Stimulated activated CD4-positive, alpha-beta T cell treated with anti-CD3 and anti-CD28 coated beads, Interleukin-15, amount 100 ng/mL, for 48 hours (primary cell): Measurements from ENCODE around the gene PHACTR1.
A peak's percentile ranks its signal among the peaks of the same experiment; 100 is the strongest.

ENCODE experiments used
- DNase-seq, 2 donors: peaks; one replicate each; pipeline ENCODE4 v3.0.0-alpha.2; 2020; ENCODE audit warnings: low read depth in 2 of 2

PHACTR1 gene

DNA sequence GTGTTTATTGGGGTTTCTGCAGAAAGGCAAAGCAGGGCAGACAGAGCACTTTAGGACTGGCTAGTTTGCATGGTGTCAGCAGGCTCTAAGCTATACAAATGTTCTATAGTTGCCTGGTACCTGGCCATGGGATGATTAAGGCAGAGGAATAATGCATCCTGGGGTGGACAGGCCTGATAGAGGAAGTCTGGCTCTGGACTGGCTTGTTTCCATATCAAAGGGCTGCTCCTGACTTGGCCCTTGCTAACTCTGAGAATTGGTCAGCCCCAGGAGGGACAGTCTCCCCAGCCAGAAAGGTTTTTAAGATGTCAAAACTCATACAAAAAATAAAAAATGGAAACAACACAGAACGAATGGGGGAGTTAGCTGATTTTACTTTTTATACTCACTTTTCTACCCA lies 474.9 kb downstream of the PHACTR1 start:
- DNase-seq = no peak

DNA sequence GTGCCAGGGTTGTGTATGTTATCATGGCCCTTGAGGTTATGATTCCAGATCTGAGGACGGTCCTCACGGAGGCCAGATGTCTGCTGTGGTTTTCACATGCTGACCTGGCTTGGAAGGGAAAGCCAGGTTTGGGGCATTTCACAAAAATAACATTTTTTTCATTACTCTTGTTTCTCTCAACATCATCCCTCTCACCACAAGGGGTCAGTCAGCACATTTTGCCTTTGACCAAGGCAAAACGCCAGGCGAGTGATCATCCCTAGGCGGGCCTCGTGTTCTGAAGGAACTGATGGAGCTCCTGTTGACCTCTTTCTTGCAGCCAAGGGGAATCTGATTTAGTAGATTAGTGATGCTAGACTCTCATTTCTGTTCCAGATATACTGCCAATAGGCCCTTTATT lies 478.3 kb downstream of the PHACTR1 start:
- no peak for DNase-seq

DNA sequence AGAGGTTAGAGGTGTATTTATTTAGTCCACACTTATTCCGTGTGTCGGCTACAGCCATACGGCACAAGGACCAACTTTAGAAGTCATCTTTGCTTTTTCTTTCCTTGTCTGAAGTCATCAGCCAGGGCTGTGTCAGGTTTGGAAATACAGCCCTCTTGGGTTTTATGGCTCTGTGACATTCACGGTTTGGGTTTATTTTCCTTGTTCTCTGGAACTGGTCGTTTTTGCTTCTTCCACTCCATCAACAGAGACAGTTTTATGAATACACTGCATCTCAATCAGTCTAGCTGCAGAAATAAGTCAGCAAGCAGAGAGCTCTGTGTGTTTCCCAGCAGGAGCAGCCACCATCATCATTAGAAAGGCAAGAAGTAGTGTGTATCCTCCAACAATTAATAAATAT lies 479.2 kb downstream of the PHACTR1 start:
- no peak for DNase-seq

DNA sequence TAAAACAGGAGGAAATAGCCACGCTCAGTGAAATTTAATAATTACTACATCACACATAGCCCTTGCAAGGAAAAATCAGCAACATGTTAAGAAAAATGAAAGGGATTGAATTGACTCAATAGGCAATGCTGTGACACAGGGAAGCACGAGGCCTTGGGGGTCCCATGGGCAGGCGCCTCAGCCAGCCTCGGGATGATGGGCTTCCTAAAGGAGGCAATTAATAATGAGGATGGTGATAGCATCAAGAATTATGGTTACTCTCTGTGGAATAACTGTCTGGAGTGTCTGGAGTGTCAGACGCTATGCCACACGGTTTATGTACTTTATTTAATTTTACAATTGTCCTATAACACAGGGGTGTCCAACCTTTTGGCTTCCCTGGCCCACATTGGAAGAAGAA lies 481.6 kb downstream of the PHACTR1 start:
- DNase-seq = no peak

DNA sequence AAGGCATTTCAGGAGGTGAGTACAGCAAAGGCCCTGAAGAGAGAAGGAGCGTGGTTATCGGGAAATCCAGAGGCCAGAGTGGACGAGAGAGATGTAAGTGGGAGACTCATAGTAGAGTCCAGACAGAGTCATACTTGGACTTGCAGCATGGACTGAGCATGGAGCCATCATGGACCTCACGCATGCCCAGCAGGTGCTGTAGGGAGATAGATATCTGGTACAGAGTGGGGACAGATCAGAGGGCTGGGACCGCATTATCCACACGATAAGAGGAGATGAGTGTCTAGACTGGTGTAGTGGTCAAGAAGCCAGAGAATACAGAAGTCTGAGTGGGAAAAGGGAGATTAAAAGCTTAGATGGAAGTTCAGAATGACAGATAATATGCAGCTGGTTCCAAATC lies 484.8 kb downstream of the PHACTR1 start:
- no peak for DNase-seq

DNA sequence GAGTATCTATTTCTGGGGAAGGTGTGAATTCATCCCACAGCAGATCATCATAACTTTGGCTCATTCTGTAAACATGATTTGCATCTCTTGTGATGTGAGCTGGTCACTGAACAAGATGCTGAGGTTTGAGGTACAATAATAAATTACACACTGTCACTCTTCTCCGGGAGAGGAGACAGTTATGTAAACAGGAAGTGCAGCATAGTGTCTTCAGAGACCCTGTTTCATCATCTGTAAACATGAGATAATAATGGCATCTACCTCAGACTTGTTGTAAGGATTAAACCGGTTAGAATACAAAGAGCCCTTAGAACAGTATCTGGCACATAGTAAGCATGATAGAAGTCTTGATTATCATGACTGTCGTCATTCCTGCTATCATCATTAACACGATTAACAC lies 486.6 kb downstream of the PHACTR1 start:
- no peak for DNase-seq

DNA sequence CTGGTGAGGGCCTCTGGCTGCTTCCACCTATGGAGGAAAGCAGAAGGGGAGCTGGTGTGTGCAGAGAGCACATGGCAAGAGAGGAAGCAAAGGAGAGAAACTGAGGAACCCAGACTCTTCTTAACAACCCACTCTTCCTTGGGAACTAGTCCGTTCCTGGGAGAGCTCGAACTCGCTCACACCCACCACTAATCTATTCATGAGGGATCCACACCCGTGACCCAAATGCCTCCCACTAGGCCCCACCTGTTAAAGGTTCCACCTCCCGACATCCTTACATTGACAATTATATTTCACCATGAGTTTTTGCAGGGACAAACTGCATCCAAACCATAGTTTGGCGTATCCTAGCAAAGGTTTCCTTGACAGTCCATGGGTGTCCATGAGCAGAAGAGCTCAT lies 488.5 kb downstream of the PHACTR1 start:
- no peak for DNase-seq

DNA sequence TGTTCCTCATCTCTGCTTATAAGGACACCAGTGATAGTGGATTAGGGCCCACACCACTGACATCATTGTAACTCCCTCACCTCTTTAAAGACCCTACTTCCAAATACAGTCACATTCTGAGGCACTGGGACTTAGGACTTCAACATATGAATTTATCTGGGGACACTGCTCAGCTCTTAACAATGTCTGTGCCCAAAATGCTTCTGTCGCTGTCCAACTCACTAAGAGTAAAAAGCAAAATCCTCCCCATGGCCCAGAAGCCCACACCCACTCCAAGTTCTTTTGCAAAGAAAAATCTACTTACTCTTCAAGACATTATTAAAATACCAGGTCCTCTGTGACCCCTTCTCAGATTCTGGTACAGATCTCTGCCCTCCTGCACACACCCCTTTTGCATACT lies 495.5 kb downstream of the PHACTR1 start:
- no peak for DNase-seq

DNA sequence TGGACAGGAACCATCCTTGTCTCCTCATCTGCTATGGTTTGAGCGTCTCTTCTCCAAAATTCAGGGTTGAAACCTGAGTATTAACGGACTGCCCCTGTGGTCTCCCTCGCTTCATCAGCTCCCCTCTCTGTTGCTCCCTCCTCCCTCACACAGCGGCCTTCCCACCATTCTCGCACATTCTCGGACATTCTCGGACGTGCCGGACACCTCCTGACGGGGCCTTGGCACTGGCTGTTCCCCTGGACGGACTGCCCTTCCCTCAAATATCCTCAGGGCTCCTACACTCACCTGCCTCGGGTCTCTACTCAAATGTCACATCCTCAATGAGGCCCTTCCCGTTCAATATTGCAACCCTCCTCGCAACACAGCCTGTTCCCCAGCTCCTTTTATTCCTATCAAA lies 496.0 kb downstream of the PHACTR1 start:
- no peak for DNase-seq

DNA sequence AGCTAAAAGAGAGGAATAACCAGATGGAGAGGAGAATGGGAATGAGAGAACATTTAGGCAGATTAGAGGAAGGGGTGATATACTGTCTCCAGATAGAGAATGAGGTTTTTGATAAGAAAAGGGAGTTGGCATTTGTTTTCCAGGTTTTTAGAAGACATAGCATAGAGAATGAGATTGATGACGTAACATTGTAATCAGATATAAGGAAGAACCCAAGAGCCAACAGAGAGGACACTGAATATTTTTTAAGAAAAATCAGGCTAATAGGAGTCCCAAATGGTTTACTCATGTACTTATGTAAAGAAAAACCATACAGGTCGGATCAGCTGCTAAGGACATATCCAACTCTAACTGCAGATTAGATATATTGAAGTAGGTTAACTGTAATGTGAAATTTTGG lies 498.8 kb downstream of the PHACTR1 start:
- no peak for DNase-seq

DNA sequence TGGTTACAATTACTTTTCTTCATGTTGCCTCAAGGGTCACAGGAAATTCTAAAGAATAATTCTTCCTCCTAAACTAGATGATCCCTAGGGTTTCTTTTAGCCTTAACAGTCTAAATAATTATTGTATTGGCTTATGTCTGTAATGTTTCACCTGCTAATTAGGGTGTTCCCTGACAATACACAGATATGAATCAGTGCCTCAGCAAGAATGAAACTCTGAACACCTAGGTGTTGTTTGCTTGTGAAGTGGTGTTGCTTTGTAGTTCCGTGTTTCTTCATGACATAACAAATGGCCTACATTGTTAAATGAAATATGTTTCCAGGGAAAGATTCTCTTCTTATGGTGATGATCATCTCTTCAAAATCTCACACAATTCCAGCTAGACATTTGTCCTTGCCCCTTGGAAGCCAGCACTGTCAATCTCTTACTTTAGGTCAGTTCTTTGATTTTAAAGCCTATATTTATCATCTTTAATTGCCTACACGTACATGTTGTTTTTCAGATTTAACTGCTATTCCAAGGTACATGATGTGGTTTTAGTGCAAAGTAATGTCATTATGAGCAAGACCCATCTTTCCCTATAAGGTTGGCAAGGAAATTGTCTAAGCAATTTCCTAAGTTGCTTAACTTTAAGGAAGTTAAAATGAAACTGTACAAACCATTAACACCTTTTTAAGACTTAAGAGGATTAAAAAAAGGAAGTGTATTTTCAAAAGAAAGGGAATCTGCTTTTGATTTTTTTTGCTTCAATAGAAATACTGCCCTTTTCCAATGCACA lies 499.9 kb downstream of the PHACTR1 start:
- DNase-seq = no peak

DNA sequence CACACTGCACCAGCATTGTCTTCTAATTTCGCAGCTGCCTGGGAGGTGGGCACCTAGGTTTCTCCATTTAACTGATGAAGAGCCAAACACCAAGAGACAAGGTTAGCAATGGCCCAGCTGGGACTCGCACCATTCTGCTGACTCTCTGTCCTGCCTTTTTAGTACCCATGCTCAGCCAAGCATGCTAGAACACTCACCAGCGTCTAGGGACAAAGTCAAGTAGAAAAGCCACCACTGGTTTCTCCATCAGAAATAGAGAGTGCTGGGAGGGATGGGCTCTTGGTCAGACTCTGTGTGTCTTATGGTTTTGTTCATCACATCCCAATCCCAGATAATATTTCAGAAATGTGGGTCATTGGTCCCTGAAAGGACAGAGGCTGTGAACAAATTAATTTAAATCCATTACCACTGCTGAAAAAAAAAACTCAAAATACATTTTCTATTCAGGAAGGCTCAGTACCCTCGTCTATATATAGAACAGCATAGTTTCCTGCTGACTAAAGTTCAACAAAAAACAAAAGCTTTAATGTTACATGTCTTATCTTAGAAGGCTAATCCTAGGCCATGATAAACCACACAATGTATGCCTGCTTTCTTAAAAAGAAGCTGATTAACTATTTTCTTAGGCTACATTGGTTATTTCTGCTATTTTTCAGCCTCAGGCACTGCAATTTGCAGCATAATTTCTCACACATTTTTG lies 500.8 kb downstream of the PHACTR1 start:
- DNase-seq = no peak

DNA sequence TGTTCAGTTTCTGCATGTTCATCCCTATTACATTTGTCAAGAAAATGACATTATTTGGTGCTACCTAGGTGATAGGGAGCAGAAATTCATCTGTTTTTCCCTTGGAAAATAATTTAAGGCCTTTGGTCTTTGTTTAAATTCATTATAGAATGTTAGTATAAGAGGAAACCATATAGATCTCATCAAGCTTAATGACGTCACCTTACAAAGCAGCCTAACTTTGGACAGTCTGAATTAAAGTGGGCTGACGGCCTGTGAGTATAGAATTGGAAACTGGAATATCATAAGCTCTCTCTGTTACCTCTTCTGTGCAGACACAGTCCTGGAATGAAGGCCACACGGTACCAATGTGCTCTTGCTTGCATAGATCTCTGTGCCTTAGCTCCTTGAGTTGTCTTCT lies 503.7 kb downstream of the PHACTR1 start:
- DNase-seq = no peak

DNA sequence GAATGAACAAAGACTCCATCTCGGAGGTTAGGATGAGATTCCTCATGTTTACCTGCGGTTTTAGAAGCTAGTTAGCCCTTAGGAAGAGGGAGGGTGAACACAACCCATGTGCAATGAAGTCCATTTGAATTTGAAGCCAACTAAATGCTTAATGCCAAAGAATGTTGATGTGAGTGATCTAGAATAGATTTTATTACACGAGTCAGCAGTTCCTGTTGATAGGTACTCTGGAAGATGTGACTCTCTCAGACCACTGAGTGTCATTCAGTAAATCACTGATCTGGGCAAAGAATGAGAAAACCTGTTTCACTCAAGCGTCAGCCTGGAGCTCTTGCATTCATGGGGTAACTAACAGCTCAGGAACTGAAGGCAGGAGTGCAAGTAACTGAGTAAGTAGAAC lies 505.5 kb downstream of the PHACTR1 start:
- no peak for DNase-seq

DNA sequence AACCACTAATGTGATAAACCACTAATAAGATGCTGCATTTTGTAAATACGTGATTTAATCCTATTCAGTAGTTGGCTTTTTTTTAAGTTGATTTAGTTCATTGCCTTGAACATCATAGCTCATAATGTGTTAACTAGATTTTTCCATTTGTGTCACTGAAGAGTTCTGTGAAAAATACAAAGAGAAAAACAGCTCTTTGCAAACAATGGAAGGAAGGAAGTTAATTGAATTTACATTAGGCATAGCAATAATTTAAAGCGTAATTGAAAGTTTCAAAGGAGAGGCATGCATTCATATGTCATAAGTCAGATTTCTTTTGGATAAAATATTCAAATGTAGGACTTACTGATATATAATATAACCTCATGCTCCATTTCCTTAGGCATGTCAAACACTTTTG lies 509.5 kb downstream of the PHACTR1 start:
- DNase-seq = no peak

DNA sequence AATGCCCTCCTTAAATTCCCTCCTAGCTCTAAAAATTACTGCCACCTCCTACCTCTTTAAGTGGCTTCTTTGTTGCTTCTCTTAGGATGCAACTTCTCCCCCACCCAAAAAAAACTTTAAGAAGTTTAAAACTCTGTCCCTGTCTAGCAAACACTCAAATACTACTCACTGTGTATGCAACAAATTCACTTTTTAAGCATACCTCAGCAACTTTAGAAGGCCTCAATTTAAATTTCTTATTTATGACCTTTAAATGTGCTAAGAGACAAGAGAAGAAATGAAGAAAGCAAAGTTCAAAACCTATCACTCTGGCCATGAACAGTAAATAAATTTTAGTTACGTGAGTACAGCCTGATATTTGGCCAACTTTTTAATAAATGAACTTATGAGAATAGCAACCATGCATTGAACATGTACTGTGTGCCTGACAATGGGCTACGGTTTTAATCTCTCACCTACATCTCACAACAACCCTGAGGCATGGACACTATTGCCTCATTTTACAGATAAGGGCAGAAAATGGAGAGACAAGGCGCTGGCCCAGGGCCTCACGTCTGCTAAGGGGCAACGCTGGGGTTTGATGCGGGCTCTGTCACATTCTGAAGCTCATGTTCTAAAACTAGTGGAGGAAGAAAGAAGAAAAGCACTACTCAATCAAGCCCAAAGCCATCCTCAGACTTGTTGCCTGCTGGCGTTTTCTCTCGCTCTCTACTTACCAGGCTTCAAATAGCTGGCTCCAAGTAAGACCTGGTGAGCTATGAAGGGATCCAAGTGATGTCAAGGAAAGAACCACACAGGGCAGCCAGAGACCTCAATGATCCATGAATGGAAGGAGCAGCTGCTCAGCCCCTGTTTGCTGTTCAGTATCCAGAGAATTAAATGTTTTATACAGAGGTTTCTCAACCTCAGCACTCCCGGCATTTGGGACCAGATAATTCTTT lies 512.0 kb downstream of the PHACTR1 start:
- DNase-seq = no peak

DNA sequence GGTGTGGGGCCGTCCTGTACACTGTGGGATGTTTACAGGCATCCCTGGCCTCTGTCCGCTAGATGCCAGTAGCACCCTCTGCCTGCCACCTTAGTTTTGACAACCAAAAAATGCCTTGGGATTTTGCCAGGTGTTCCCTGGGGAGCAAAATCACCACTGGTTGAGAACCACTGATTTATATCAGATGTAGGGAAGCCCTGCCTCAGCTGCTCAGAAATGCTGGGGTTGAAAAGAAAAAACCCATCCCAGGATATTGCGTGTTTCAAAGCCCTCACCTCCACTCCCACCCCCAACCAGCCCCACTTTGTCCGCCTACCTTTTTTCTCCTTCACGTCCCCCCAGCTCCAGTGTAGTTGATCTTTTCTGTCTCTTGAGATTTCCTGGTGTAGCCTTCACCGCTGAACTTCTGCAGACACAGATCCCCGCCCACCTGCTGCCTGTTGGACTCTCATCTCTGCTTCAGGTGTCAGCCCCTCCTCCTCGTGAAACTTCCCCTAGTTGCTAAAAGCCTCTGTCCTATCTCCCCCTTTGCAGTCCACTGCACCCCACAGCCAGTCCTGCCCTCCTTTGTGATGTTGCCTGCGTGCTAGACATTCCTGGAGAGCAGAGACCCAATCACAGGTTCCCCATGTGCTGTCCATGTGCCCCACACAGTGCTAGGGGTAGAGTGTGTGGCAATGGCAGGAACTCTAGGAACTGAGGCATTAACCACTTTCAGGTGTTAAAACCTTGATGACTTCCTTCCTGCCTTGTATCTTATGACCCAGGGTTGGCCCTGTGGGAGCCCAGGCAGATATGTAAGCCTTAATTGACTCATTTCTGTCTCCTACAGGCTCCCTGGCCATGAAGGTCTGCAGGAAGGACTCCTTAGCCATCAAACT lies 512.9 kb downstream of the PHACTR1 start:
- peak in 1 of 2 donors; percentile 9 for DNase-seq

DNA sequence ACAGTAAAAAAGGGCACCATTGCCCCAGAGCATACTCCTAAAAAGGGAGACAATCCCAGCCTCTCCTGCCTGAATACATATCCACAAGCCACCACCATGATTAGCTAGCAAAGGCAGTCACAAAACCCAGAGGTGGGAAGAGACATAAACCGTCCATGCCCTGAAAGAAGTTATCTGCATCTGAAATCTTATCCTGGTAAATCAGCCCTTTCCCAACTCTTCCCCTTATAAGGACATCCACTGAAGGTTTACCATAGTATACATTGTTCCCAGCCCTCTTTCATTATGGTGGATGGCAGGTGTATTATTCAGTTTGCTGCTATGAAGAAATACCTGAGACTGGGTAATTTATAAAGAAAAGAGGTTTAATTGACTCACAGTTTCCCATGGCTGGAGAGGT lies 516.5 kb downstream of the PHACTR1 start:
- DNase-seq = no peak

DNA sequence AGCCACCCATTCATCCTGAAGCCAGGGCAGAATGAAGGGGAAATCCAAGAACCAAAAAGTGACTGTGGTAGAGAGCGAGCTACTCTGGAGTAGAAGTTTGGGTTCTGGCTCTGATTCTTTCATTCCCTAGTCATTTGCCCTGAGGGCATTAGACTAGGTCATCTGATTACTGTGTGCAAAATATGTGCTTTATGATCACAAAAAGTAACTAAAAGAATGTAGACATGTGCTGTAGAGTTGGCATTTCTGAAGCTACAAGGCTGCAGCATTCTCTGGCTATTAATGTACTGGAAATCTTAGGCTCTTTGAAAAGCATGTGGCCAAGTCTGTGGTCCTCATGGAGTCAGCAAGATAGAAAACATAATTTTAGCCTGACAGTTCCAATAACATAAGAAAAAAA lies 517.6 kb downstream of the PHACTR1 start:
- DNase-seq = no peak

DNA sequence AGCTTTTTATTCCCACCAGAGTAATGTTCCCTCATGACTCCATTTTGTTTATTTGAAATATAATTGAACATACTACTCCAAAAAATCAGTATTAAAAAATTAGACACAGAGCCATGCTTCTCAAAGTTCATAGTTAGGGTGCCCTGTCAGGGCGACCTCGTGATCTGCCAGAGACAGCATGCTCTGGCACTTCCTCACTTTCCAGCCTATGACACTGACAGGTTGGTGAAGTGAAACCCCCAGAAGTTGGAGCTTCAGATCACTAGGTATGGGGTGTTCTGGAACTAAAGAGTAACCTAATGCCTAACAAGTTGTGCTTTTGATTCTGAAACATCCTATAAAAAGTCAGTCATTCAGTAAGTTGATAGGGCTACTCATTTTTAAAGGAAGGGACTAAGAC lies 518.8 kb downstream of the PHACTR1 start:
- DNase-seq = no peak

DNA sequence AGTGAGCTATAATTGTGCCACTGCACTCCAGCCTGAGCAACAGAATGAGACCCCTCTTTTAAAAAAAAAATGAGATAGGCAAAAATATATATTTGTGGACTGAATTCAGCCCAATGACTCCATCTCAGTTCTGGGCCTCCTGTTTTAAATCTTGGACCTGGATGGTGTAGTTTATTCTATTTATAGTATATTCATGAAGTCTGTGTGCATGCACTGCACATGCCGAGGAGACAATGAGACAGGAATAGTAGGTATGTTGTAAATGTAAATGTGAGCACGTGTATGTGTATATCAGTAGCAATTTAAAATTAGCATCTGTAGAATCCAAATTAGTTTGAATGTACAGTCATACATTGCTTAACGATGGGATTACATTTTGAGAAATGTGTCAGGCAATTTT lies 520.8 kb downstream of the PHACTR1 start:
- DNase-seq = no peak
